Lung (tissue), 12 donors: Measurements from ENCODE around the gene TFF1. TPM values are rescaled to one million over a fixed set of nuclear protein-coding genes. Genes with fewer than 3 reads are reported as not detected.

ENCODE experiments used
- ATAC-seq: fragments of 200-7000 bp; cut with Tn5 transposase; one replicate; pipeline ENCODE4 v1.9.1; 2020; ENCODE audit warnings: moderate number of reproducible peaks; ENCODE audit not compliant: insufficient read depth, low FRiP score
- DNase-seq, 3 donors: peaks; one replicate each; pipeline ENCODE4 v3.0.0-alpha.2; 2013 to 2017
- H3K27ac ChIP-seq, 2 donors: one replicate each; pipeline ENCODE4 v1.5.1; 2013; ENCODE audit warnings: mild to moderate bottlenecking in 2 of 2, moderate library complexity in 2 of 2, control low read depth in 1 of 2, inconsistent platforms in 1 of 2, low read depth in 1 of 2, low read length in 1 of 2
- H3K27me3 ChIP-seq, 3 donors: one replicate each; pipeline ENCODE4 v1.5.1; 2013; ENCODE audit warnings: low read length in 2 of 3; ENCODE audit not compliant: control insufficient read depth in 3 of 3, insufficient read depth in 3 of 3
- H3K36me3 ChIP-seq, 4 donors: one replicate each; pipeline ENCODE4 v1.5.1; 2013; ENCODE audit warnings: low read length in 4 of 4, mild to moderate bottlenecking in 1 of 4, moderate library complexity in 1 of 4; ENCODE audit not compliant: control insufficient read depth in 4 of 4, insufficient read depth in 4 of 4
- H3K4me1 ChIP-seq, 5 donors: one replicate each; pipeline ENCODE4 v1.5.1; 2013; ENCODE audit warnings: low read length in 5 of 5, mild to moderate bottlenecking in 2 of 5, moderate library complexity in 1 of 5; ENCODE audit not compliant: control insufficient read depth in 5 of 5, insufficient read depth in 5 of 5
- H3K4me3 ChIP-seq: one replicate; pipeline ENCODE4 v1.5.1; 2013; ENCODE audit warnings: mild to moderate bottlenecking, control low read depth, moderate library complexity
- H3K9ac ChIP-seq, 2 donors: one replicate each; pipeline ENCODE4 v1.5.1; 2013; ENCODE audit warnings: low read length in 2 of 2, control low read depth in 1 of 2; ENCODE audit not compliant: insufficient read depth in 1 of 2
- H3K9me3 ChIP-seq, 4 donors: one replicate each; pipeline ENCODE4 v1.5.1; 2013; ENCODE audit warnings: low read length in 3 of 4, mild to moderate bottlenecking in 1 of 4, moderate library complexity in 1 of 4; ENCODE audit not compliant: control insufficient read depth in 4 of 4, insufficient read depth in 3 of 4
- CTCF ChIP-seq: IDR thresholded peaks from 2 replicates; pipeline ENCODE4 v1.5.1; 2012; ENCODE audit warnings: mild to moderate bottlenecking; ENCODE audit errors: control extremely low read depth, extremely low read depth
- WGBS, 2 donors: extraction: QIAGEN DNeasy Blood & Tissue Kit; methylation state at CpG; one replicate each; pipeline ENCODE4 v1.1.7; 2013; 5-methylcytosine and 5-hydroxymethylcytosine counted together
- polyA plus RNA-seq, 2 donors: library from polyadenylated mRNA; stranded (reverse); fragments of 200-250 nt; gene quantifications; one replicate each; pipeline ENCODE4 v1.2.1, GENCODE V29; 2013
- total RNA-seq, 2 donors: library from RNA; depleted of rRNA in 1 of 2; stranded (reverse); fragments of >200 nt in 1 of 2; gene quantifications; one replicate each; pipeline ENCODE4 v1.2.1, GENCODE V29; 2014 to 2021
- donor health status: control.
- donor health status: control.
- donor health status: Bipolar disorder and iron deficiency.
- donor health status: healthy.
- donor health status: DM: yes; HTN: yes; CAD: no.

Gene TFF1
- total and polyA plus RNA-seq, 4 donors, result 0.83 to 3.8 (median 1.2) TPM; not detected in 1

GRCh38 chr21:42363312-42363711, 3.0 kb downstream of the TFF1 start:
- Histone ChIP-seq H3K4me1 (no peaks in the 10 kb centered on the region), H3K4me3 (no peak overlapping the region), H3K27me3 (peaks cover 0 to 5% (median 3%) of the 10 kb centered on the region in 3 donors), H3K36me3 (no peaks in the 10 kb centered on the region), H3K9ac (no peak overlapping the region), H3K9me3 (peaks cover 0 to 7% (median 2%) of the 10 kb centered on the region in 4 donors), H3K27ac (no peak overlapping the region)
- no peak for DNase-seq
- WGBS, 2 donors, result 51 to 52% methylated on average over 8 of the region's 8 CpGs
- TF ChIP-seq CTCF, result no peak
- ATAC-seq, result no peak

- ATAC-seq (no peak), DNase-seq (no peak)
- no peak overlapping the region for H3K27ac ChIP-seq
- H3K4me3 ChIP-seq, result no peak overlapping the region
- TF ChIP-seq CTCF, result no peak
- H3K4me1 ChIP-seq, result no peaks in the 10 kb centered on the region
- H3K36me3 ChIP-seq, result no peaks in the 10 kb centered on the region
- H3K9me3 ChIP-seq, result peaks cover 0 to 7% (median 2%) of the 10 kb centered on the region in 4 donors
- 72 to 75% methylated on average over 9 of the region's 9 CpGs for WGBS, 2 donors
- H3K27me3 ChIP-seq, result peaks cover 0 to 5% (median 3%) of the 10 kb centered on the region in 3 donors
- H3K9ac ChIP-seq, result no peak overlapping the region
Observed at GRCh38 chr21:42362700-42363099, 3.6 kb downstream of the TFF1 start.

- no peak overlapping the region for H3K27ac ChIP-seq
- no peak for ATAC-seq
- no peak for TF ChIP-seq CTCF
- no peak for DNase-seq
- H3K4me1 ChIP-seq, result no peaks in the 10 kb centered on the region
- no peak overlapping the region for H3K9ac ChIP-seq
- H3K4me3 ChIP-seq, result no peak overlapping the region
- 81% methylated on average over 12 of the region's 12 CpGs for WGBS, 2 donors
- peaks cover 0 to 7% (median 2%) of the 10 kb centered on the region in 4 donors for H3K9me3 ChIP-seq
- no peaks in the 10 kb centered on the region for H3K36me3 ChIP-seq
- peaks cover 0 to 8% (median 3%) of the 10 kb centered on the region in 3 donors for H3K27me3 ChIP-seq
Observed at GRCh38 chr21:42362198-42362597, 4.1 kb downstream of the TFF1 start.

GRCh38 chr21:42361286-42361685, 5.0 kb downstream of the TFF1 start:
- Histone ChIP-seq H3K36me3 (no peaks in the 10 kb centered on the region), H3K4me3 (no peak overlapping the region), H3K4me1 (no peaks in the 10 kb centered on the region), H3K9me3 (peaks cover 0 to 12% (median 2%) of the 10 kb centered on the region in 4 donors), H3K27ac (no peak overlapping the region), H3K9ac (no peak overlapping the region), H3K27me3 (peaks cover 0 to 8% (median 3%) of the 10 kb centered on the region in 3 donors)
- no peak for DNase-seq
- no peak for ATAC-seq
- WGBS, 2 donors, result 43 to 56% methylated on average over 7 of the region's 7 CpGs
- no peak for TF ChIP-seq CTCF
